ENCODE results near the gene SLC26A1.

DNA sequence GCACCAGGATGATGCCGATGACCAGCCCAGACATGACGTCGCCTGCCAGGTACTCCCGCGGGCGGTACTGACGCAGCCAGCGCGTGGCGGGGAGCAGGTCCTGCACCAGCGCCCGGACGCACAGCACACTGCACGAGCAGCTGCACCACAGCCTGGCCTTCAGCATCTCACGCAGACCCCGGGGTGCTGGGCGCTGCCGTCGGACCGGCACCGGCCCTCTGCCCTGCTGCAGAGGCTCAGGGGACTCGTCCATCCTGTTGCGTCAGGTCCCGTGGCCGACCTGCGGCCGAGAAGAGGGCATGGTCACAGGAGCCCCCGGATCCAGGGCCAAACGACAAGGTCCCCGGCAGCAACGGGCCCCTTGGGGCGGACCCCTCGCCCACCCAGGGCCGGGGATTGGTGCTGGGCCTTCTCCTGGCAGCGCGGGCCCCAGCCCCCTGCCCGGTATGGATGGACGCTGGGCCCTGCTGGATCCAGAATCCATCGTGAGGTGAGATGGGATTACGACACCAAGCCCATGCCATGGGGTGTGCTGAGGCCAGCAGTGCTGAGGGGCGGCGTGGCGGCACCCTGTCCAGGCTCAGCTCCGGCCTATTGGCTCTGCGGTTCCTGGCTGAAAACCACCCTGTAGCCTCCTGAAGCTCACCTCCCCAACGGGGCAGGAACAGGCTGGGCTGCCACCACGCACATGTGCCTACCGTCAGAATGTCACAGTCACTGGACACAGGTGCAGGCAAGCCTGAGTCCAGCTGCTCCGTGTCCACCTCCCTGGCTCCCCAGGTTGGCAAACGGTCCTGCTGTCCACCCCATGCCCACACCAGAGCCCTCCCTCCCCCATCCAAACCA, 1.5 kb downstream of the SLC26A1 start:
- TF ChIP-seq, protein P1, sequence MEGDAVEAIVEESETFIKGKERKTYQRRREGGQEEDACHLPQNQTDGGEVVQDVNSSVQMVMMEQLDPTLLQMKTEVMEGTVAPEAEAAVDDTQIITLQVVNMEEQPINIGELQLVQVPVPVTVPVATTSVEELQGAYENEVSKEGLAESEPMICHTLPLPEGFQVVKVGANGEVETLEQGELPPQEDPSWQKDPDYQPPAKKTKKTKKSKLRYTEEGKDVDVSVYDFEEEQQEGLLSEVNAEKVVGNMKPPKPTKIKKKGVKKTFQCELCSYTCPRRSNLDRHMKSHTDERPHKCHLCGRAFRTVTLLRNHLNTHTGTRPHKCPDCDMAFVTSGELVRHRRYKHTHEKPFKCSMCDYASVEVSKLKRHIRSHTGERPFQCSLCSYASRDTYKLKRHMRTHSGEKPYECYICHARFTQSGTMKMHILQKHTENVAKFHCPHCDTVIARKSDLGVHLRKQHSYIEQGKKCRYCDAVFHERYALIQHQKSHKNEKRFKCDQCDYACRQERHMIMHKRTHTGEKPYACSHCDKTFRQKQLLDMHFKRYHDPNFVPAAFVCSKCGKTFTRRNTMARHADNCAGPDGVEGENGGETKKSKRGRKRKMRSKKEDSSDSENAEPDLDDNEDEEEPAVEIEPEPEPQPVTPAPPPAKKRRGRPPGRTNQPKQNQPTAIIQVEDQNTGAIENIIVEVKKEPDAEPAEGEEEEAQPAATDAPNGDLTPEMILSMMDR (IDR thresholded peaks at IDR 0.05; ENCODE audit: insufficient read depth, low read length, poor library complexity, severe bottlenecking), result no peak
- TF ChIP-seq EZH2phosphoT487 (conservative IDR thresholded peaks at IDR 0.05; ENCODE audit: low read length), result no peak

Measured in SU-DHL-6 (cell line).